GM21515 (cell line): ENCODE data around the gene CDC16.
"Not testable (repeated sequence)": the region's sequence is repeated elsewhere in the genome, so short reads cannot be mapped to it uniquely, and the experiment has no call there.

Experiments used
- ATAC-seq: cut with Tn5 transposase; IDR thresholded peaks from one replicate; pipeline ENCODE4 v1.9.1; 2021; ENCODE audit not compliant: unreplicated experiment

CDC16 gene, protein sequence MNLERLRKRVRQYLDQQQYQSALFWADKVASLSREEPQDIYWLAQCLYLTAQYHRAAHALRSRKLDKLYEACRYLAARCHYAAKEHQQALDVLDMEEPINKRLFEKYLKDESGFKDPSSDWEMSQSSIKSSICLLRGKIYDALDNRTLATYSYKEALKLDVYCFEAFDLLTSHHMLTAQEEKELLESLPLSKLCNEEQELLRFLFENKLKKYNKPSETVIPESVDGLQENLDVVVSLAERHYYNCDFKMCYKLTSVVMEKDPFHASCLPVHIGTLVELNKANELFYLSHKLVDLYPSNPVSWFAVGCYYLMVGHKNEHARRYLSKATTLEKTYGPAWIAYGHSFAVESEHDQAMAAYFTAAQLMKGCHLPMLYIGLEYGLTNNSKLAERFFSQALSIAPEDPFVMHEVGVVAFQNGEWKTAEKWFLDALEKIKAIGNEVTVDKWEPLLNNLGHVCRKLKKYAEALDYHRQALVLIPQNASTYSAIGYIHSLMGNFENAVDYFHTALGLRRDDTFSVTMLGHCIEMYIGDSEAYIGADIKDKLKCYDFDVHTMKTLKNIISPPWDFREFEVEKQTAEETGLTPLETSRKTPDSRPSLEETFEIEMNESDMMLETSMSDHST

DNA sequence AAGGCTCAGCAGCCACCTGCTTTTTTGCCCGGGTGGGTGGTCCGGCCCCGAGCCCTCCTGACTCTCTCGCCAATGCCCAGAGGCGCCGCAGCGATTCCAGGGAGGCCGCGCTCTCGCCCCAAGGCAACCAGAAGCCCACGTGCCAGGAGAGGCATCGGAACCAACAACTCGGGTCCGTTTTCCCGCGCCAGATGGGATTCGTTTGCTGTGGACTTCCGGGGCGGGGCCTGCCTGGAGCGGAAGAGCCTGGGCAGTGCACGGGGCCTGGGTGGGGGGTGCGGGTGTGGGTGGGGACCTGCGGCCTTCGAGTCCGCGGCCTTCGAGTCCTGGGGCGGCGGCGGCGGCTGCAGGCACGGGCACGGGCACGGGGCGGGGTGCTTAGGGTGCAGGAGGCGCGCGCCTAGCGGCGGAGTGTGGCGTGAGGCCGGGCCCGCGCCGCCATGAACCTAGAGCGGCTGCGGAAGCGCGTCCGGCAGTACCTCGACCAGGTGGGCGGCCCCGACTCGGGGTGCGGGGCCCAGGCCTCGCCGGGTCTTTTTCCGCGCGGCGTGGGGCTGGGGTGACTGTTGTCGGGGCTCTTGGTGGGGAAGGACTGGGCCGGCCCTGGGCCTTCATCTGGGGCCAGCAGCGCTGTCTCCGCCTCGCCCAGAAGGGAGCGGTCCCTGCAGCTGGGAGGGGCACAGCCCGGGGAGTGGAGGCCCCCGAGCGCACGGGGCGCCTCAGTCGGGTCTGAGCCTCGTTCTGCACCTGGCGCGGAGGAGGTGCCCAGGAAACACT, at the start of gene CDC16:
CDC16 (plus strand) TSS at position 253 of the 777 bp plus-strand sequence; CDS start at position 441, 188 bp downstream.
- peak; percentile 88 for ATAC-seq

DNA sequence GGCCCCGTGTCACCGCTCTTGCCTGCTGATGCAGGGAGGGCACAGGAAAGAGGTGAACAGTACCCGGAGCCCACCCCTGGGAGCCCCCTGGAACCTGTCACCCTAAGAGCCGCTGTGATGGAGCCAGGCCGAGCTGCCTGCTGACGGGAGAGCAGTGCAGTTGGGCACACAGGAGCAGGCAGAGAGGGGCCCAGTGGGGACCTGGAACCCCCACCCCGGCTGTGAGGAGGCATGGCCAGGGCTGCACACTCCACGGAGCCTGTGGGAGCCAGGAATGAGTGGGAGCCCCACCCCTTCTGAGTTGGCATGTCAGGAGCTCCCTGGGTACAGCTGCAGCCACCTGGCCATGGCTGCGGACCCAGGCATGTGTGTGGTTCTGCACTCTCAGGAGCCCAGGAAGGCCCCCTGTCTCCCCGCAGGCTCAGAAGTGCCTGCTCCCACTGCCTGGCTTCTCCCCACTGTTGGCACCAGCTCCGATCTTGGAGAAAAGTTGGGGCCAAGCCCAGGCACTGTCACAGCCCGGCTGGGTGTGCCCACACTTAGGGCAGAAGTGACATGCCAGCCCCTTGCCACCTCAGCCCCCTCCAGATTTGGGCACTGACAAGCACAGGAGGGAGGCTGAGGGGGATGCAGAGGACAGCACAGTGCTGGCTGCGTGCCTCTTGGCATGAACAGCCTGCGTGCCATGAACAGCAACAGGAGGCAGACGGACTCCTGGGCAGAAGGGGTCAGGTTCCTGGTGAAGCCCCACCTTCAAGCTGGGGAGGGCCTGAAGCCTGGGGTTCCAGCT, 49.3 kb upstream of the CDC16 start:
- ATAC-seq: no peak

DNA sequence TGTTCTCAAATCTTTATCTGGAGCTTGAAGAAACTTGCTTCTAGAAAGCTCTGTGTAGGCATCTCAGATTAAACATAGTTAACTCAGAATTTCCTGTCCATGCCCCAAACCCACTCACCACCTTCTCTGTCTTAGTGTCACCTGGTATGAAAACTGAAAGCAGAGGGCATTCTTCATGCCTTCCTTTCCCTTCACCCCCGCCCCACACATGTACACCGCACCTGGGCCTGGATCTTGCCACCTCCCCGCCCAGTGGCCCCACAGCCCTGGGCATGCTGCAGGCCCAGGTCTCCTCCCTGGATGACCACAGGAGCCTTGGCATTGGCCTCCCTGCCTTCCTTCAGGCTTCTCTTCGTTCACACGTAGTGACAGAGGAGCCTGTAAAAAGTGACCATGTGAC, 39.8 kb upstream of the CDC16 start:
- ATAC-seq: no peak

DNA sequence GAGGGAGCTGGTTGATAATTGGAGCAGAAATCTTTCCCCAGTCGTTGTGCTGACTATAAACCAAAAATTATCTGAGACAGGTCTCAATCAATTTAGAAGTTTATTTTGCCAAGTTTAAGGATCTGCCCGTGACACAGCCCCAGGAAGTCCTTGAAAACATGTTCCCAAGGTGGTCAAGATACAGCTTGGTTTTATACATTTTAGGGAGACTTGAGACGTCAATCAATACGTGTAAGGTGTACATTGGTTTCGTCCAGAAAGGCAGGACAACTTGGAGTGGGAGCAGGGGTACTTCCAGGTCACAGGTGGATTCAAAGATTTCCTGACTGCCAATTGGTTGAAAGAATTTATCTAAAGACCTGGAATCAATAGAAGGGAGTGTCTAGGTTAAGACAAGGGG, 38.1 kb upstream of the CDC16 start:
- no peak for ATAC-seq

DNA sequence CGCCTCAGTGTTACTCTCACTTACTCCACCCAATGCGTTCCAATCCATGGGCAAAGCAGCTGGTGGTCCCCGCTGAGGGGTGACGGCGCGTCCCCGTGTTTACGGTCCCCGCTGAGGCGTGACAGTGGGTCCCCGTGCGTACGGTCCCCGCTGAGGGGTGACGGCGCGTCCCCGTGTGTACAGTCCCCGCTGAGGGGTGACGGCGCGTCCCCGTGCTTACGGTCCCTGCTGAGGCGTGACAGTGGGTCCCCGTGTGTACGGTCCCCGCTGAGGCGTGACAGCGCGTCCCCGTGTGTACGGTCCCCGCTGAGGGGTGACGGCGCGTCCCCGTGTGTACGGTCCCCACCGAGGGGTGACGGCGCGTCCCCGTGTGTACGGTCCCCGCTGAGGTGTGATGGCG, 36.1 kb upstream of the CDC16 start:
- no peak for ATAC-seq

DNA sequence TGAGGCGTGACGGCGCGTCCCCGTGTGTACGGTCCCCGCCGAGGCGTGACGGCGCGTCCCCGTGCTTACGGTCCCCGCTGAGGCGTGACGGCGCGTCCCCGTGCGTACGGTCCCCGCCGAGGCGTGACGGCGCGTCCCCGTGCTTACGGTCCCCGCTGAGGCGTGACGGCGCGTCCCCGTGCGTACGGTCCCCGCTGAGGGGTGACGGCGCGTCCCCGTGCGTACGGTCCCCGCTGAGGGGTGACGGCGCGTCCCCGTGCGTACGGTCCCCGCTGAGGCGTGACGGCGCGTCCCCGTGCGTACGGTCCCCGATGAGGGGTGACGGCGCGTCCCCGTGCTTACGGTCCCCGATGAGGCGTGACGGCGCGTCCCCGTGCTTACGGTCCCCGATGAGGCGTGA, 35.2 kb upstream of the CDC16 start:
- ATAC-seq: not testable (repeated sequence)

DNA sequence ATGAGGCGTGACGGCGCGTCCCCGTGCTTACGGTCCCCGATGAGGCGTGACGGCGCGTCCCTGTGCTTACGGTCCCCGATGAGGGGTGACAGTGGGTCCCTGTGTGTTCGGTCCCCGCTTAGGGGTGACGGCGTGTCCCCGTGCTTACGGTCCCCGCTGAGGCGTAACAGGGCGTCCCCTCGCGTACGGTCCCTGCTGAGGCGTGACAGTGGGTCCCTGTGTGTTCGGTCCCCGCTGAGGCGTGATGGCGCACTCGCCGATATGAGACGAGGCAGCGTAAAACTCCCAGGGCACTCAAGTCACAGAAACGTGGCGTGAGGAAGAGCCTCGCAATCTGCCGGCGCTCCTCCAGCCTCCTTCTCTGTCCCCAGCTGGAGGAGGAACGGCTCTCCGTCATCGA, 34.7 kb upstream of the CDC16 start:
- ATAC-seq: no peak

DNA sequence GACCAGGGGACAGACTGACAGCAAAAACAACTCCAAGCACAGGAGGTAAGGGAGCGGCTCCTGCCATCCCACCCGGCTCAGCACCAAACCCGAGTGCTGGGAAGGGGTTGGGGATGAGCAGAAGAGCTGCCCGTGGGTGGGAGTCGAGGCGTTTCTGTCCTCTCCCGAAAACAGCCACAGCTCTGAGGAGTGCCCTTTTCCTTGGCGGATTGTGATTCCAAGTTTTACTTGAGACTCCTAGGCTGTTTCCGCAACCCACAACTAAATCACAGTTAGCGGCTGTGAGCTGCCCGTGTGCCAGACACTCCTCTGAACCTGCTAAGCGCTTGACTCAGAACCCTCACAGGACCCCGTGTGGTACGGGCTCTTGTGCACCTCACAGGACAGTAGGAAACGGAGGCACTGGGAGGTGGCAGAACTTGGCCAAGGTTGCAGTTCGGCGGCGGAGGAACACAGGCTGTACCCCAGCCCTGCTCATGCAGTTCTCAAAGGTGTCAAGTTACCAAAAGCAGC, 34.2 kb upstream of the CDC16 start:
- ATAC-seq: no peak

DNA sequence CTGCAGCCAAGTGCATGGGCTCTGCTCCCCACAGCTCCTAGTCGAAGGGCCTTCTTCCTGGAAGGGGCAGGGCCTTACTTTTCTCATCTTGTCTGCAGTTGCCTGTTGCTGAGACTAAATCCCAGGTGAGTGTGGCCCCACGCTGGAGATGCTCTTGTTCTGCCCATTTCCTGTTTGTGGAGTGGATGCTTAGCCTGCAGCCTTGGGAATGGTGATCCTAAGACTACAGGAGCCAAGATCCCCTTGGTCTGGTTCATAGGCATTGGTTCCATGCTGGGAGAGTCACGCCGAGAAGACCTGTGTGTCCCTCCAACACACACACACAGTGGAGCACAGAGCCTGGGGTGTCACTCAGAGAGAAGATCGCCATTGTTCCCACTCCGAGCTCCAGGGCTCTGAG, 32.1 kb upstream of the CDC16 start:
- no peak for ATAC-seq

DNA sequence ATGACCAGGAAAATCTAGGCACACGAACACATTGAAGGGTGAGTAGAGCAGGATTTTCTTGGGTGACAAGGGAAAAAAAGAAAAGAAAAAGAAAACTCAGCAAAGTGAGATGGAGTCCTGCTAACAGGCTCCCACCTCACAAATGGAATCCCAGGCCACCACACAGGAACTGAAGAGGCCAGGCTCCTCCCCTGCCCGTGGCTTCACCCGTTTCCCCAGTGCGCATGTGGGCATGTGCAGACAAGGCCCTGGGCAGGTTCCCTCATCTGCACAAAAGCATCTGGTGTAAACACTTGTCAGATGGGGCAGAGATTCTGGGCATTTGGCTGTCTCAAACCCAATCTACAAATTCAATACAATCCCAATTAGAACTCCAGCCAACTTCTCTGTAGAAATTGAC, 31.2 kb upstream of the CDC16 start:
- ATAC-seq: no peak

DNA sequence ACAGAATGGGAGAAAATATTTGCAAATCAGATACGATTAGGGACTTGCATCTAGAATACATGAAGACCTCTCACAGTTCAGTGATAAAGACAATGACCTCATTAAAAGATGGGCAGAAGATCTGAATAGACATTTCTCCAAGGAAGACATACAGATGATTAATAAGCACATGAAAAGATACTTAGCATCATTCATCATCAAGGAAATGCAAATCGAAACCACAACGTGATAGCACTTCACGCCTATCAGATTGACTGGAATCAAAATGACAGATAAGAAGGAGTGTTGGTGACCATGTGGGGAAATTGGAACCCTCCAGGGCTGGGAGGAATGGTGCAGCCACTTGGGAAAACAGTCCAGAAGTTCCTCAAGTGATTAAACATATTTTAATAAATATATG, 29.8 kb upstream of the CDC16 start:
- no peak for ATAC-seq

DNA sequence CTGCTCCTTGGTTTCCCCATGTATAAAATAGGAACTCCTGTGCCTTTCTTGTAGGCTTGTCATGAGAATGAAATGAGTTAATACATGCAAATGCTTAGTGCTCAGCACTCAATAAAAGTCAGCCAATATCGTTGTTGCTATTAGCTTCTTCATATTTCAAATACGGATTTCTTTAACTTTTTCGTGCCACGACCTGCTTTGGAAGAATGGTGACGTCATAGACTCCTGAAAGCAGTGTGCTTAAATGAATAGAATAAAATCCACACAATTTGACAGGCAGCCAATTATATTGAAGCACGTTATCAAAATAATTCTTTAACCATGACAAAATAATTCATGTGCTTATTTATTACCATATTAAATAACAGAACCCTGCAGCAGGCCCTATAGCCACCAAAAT, 26.6 kb upstream of the CDC16 start:
- no peak for ATAC-seq

DNA sequence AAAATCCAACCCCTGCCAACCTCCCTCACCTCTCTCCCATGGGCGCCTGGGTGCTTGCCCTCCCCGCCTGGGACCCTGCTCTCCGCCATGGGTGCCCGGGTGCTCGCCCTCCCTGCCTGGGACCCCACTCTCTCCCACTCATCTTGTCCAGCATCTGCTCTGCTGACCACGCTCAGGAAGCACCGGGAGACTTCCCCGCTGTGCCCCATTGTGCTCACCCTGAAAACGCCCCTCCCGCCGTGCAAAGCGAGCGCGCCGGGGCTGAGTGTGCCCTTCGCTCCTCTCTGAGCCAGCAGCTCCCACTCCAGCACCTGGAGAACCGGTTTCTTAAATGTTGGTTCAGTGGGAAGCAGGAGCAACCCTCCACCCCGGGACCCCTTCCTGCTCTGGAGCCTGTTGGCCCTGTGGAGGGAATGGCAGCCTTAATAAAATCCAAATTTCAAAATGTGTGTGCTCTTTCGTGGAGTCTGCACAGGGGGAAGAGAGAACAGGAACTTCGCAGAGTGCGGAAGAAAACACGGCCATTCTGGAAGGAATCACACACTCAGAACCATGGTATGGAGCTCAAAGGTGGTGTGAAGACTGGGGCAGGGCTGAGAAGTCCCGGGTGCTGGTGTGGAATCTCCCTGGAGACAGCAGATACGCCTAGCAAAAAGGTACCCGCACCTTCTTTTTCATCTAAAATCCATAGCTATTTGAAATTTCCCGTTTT, 23.1 kb upstream of the CDC16 start:
- ATAC-seq: no peak

DNA sequence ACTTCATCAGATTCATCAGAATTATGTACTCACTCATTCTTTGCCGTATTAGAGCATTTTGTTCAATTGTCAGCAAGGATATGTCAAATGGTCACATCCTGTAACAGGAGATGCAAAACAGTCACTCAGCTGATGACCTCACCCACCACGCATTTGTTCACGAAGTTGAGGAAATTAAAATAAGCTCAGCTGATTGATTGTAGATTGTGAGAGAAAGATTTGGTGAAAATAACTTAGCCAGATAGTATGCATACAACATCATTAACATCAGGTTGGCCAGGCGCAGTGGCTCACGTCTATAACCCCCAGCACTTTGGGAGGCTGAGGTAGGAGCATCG, 22.6 kb upstream of the CDC16 start:
- ATAC-seq: no peak

DNA sequence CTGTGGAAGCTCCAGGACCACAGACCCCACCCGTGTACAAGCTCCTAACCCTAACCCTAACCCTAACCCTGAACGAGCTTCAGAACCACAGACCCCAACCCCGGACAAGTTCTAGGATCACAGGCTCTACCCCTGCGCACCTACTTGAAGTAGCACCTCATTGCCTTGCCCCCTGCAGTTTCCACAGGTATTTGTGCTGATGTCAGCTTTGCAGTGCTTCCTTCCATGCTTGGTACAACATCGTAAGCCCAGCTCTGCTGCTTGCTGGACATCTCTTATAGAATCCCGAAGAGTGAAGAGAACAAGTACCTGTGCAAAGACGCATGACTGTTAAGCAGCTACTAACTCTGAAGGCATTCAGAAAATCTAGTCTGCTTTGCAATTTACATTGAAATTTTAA, 20.7 kb upstream of the CDC16 start:
- ATAC-seq: no peak

DNA sequence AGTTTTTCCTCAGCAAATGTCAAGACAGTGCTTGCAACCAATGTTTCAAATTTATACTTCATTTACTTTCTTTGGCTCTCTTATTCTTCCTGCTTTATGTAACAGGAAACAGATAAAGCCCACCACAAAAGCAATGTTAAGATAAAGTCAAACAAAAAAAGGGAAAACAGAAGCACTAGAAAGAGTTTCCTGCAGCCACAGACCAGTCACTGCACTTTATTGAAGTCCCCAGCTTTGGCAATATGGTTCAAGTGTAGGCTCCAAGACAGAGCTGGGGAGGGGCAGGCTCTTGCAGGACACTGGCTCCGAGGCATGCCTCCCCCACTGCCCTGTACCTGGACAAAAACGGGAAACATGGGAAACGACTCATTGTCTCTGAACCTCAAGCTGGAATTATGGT, 15.3 kb upstream of the CDC16 start:
- ATAC-seq: no peak

DNA sequence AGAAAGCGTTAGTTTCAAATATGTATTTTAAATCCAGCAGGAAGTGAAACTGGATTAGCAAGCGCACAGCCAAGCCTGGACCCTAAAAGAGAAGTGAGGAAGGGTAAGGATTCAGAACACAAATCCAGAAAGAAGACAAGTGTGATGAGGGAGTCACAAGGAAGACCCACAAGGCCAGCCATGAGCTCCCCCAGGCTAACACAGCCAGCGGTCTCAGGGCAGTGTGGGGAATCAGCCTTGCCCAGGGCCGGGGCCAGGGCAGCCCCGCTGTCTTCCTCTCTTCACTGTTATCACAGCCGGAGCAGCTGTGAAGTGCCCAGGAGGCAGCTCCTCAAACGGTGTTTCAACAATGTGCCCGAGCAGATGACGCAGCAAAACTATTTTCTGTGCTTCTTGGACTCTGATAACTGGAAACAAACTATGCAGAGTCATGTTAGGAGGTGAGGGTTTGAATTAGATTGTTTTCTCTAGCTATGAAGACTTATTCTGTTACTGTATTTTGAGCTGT, 12.2 kb upstream of the CDC16 start:
- ATAC-seq: no peak

DNA sequence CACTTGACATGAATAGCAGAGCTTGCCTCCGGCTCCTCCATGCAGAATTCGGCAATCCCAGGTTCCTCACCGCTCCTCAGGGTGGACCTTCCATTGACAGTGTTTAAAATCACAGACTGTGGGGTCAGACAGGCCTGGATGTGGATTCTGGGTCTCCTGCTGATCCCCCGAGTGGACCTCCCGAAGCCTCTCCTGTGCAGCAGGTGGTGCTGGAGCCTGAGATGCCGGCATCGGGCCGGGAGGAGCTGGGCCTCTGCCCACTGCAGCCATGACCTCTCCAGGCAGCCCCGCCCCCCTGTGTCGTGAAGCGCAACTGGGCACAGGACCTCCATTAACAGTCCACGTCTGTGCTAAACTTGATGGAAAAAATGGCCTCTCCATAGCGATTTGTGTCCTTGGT, 10.5 kb upstream of the CDC16 start:
- ATAC-seq: no peak

DNA sequence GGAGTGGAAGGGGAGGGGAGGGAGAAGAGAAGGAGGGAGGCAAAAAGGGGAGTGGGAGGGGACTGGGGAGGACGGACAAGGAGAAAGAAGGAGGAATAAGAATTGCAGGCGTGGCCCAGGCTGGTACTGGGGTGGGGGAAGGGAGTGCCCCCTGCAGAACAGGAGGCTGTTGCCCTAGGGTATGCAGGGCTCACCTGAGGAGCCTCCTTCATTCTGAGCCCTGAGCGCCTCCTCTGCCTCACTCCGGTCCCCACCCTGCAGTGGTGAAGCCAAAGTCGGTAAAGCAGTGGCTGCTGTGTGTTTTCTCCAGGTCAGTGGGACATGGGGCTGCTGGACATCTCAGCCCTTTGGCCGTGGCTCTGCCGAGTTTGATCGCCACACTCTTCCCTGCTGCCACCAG, 9.1 kb upstream of the CDC16 start:
- no peak for ATAC-seq

DNA sequence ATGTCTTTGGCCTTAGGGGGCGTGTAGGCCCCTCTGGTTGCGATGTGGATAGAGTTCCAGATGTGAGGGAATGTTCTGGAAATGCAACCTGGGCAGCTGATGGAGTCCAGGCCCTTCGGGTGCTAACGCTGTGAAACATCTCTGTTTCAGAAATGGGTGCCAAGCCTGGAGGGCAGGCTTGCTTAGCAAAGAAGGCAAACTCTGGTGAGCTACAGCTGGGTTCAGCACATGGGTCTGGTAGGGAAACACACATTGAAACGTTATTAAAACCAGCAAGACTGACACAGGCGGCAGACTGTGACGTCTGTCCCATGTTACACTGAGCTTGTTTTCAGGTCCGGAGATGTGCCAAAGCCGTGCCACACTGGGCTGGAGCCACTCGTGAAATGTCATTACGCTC, 8.6 kb upstream of the CDC16 start:
- no peak for ATAC-seq
